A549 (cell line): ENCODE measurements around the gene ALDH3B1.

Source experiments
- JUN ChIP-seq, 2 experiments: fragments of >200 bp; sonication (Bioruptor Twin); formaldehyde crosslinking; IDR thresholded peaks; 2 replicates in 1 of 2; 3 replicates in 1 of 2; pipeline ENCODE4 v1.6.1; 2016 to 2017
- KDM5A ChIP-seq: fragments of 200-600 bp; sonication (generic); IDR thresholded peaks from 2 replicates; pipeline ENCODE4 v1.6.1; 2016; ENCODE audit warnings: antibody characterized with exemption, mild to moderate bottlenecking
- TF ChIP-seq, protein P1 (sequence below): fragments of 450-650 bp; IDR thresholded peaks from 2 replicates; pipeline ENCODE4 v1.6.1; 2014; ENCODE audit warnings: antibody characterized with exemption

DNA sequence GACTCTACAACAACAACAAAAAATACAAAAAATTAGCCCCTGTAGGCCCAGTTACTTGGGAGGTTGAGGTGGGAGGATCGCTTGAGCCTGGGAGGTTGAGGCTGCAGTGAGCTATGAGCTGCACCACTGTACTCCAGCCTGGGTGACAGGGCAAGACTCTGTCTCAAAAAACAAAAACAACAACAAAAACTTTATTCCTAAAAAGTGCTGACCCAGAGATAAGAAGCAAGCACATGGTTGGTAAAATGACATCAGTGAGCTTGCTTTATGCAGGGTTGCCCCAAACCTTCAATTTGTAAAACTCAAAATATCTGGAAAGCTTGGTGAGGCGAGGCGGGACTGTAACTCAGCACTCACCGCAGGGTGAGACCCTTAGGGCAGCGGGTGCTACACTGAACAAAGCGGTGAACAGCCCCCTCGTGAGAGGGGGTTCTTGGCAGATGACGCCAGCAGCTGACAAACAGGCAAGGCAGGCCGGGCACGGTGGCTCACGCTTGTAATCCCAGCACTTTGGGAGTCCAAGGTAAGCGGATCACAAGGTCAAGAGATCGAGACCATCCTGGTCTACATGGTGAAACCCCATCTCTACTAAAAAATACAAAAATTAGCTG, 25.2 kb downstream of the ALDH3B1 start:
- TF ChIP-seq KDM5A = no peak
- TF ChIP-seq, protein P1, sequence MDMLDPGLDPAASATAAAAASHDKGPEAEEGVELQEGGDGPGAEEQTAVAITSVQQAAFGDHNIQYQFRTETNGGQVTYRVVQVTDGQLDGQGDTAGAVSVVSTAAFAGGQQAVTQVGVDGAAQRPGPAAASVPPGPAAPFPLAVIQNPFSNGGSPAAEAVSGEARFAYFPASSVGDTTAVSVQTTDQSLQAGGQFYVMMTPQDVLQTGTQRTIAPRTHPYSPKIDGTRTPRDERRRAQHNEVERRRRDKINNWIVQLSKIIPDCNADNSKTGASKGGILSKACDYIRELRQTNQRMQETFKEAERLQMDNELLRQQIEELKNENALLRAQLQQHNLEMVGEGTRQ = no peak
- TF ChIP-seq JUN (IDR thresholded peaks at IDR 0.05) = no peak
